Measurements from ENCODE around the gene P2RY1. TPM values are rescaled to one million over a fixed set of nuclear protein-coding genes. Genes with fewer than 3 reads are reported as not detected.
A peak's percentile ranks its signal among the peaks of the same experiment; 100 is the strongest.

The P2RY1 gene
- total and polyA plus RNA-seq, 9 of the 15 experiments (the other 6 are each of a cell fraction or from before 2014, with no cell fraction given) = 6.0 to 27.9 (median 18.4) TPM

- H3K9ac ChIP-seq (ENCODE audit: insufficient read depth in 1 of 2, low read depth in 2 of 2, low read length in 2 of 2) = no peak overlapping the region
- no peaks in the 10 kb centered on the region for H4K20me1 ChIP-seq (replicated peaks; ENCODE audit: control insufficient read depth, insufficient read depth, low read length)
- no peak for FAIRE-seq
- 0 out of 5 replicates have a peak, but pooled peaks cover 0 to 2% of the 10 kb centered on the region in 2 experiments for H3K4me1 ChIP-seq (replicated peaks in 1 of 2; ENCODE audit: control insufficient read depth in 2 of 2, insufficient read depth in 2 of 2, low read length in 2 of 2)
- no peak overlapping the region for H3K27ac ChIP-seq (ENCODE audit: extremely low read depth, low read depth, low read length)
- BruUV-seq (replicated peaks) = no TSS peak
- ATAC-seq = no peak
- WGBS (ENCODE audit: insufficient coverage, low coverage, missing lambda C conversion rate) = 20% methylated on average over 4 of the region's 4 CpGs
- H3K79me2 ChIP-seq (ENCODE audit: control insufficient read depth, insufficient read depth, low read length) = no peaks in the 10 kb centered on the region
- no peaks in the 10 kb centered on the region for H3K9me1 ChIP-seq (ENCODE audit: control insufficient read depth, insufficient read depth, low read length)
- H3K4me2 ChIP-seq (ENCODE audit: insufficient read depth, low read length) = no peak overlapping the region
- DNase-seq (ENCODE audit: extremely low read depth in 1 of 4, low spot score in 3 of 4) = peak in 1 of 4 experiments; percentile 34
- intact Hi-C loops (cut with micrococcal nuclease) = no loop called here
- no peak overlapping the region for H3K4me3 ChIP-seq
- H3K9me3 ChIP-seq (replicated peaks; ENCODE audit: control insufficient read depth, insufficient read depth, low read depth, low read length) = peaks cover 7% of the 10 kb centered on the region; the same call in 1 of the 2 replicates
- POLR2A ChIA-PET = no interaction called here
- H2AFZ ChIP-seq (ENCODE audit: low read depth, low read length) = no peak overlapping the region
- in situ Hi-C loops (cut with MboI) = no loop called here
- H3K27me3 ChIP-seq (ENCODE audit: control insufficient read depth in 2 of 2, insufficient read depth in 2 of 2, low read length in 2 of 2) = no peaks in the 10 kb centered on the region
- H3K36me3 ChIP-seq (ENCODE audit: control insufficient read depth, insufficient read depth, low read length) = no peaks in the 10 kb centered on the region
- CTCF ChIA-PET (ENCODE audit: low intra/inter-chr PET ratio) = no interaction called here
- no peak for TF ChIP-seq HES1 (IDR thresholded peaks at IDR 0.05; ENCODE audit: low read depth)
- TF ChIP-seq NCOA2 (IDR thresholded peaks at IDR 0.05; ENCODE audit: partially characterized antibody in 2 of 2) = no peak
- peak; percentile 72 for TF ChIP-seq CBFA2T3 (IDR thresholded peaks at IDR 0.05)
- TF ChIP-seq CTBP1 (IDR thresholded peaks at IDR 0.05; ENCODE audit: borderline replicate concordance) = no peak
- TF ChIP-seq KDM1A (IDR thresholded peaks at IDR 0.05) = peak; percentile 42 to 44; a peak in 2 of 4 replicates
- TF ChIP-seq CBX3 (IDR thresholded peaks at IDR 0.05; ENCODE audit: borderline replicate concordance in 1 of 2, low read length in 2 of 2) = peak in 1 of 2 experiments; percentile 92; a peak in 2 of 3 replicates
- TF ChIP-seq TRIM24 (IDR thresholded peaks at IDR 0.05) = 0 out of 4 replicates have a peak, but pooled peaks of 1 of the 2 experiments have one; percentile 5
- no peak for TF ChIP-seq SIN3B (IDR thresholded peaks at IDR 0.05; ENCODE audit: low read depth)
- peak; percentile 34; the same call in 1 of the 2 replicates for TF ChIP-seq TAL1 (IDR thresholded peaks at IDR 0.05)
- no peak for TF ChIP-seq ZNF717 (CRISPR knock-in tag; IDR thresholded peaks at IDR 0.05)
- TF ChIP-seq SMARCA4 (IDR thresholded peaks at IDR 0.05) = no peak
- TF ChIP-seq ARID1B (IDR thresholded peaks at IDR 0.05) = peak; percentile 31; the same call in 1 of the 2 replicates
- peak; percentile 70; the same call in 1 of the 2 replicates for TF ChIP-seq TRIM28 (IDR thresholded peaks at IDR 0.05)
- peak; percentile 39 for TF ChIP-seq ZNF280A (IDR thresholded peaks at IDR 0.05; ENCODE audit: low read depth, partially characterized antibody)
- peak; percentile 71 for TF ChIP-seq FOXM1 (IDR thresholded peaks at IDR 0.05; ENCODE audit: low read depth)
- no peak for TF ChIP-seq FOXM1 (CRISPR knock-in tag; IDR thresholded peaks at IDR 0.05; ENCODE audit: low read depth)
- peak; percentile 36 for TF ChIP-seq CBFA2T2 (conservative IDR thresholded peaks at IDR 0.05)
- no peak for TF ChIP-seq ZC3H4 (CRISPR knock-in tag; IDR thresholded peaks at IDR 0.05; ENCODE audit: borderline replicate concordance)
- TF ChIP-seq ETS2 (tag; IDR thresholded peaks at IDR 0.05; ENCODE audit: borderline replicate concordance, poor library complexity, severe bottlenecking) = no peak
- peak; percentile 72 for TF ChIP-seq TCF3 (CRISPR knock-in tag; IDR thresholded peaks at IDR 0.05)
Measured at GRCh38 chr3:152786977-152787681, 47.8 kb upstream of the P2RY1 start.
